ENCODE data around the gene BPIFB6.

BPIFB6 gene

GRCh38 chr20:33022289-33022688 is 9.2 kb upstream of the BPIFB6 start:
- Histone ChIP-seq H4K20me1 (ENCODE audit: insufficient read depth, low read length) (no peaks in the 10 kb centered on the region), H3K4me1 (ENCODE audit: low read length) (no peaks in the 10 kb centered on the region), H3K36me3 (replicated peaks; ENCODE audit: insufficient read depth, low read length) (no peaks in the 10 kb centered on the region), H3K27me3 (replicated peaks; ENCODE audit: insufficient read depth, low read length) (peaks cover 70% of the 10 kb centered on the region), H3F3A (ENCODE audit: insufficient read depth, low read length) (no peaks in the 10 kb centered on the region), H3K4me2 (ENCODE audit: low read depth, low read length) (no peak overlapping the region), H3K9ac (ENCODE audit: low read length) (no peak overlapping the region), H3K4me3 (ENCODE audit: low read length) (no peak overlapping the region), H3K9me3 (replicated peaks; ENCODE audit: insufficient read depth, low read length) (no peaks in the 10 kb centered on the region), H3K79me2 (ENCODE audit: low read length) (no peaks in the 10 kb centered on the region), H3K9me2 (replicated peaks; ENCODE audit: insufficient read depth, low read length) (no peaks in the 10 kb centered on the region), H2AFZ (ENCODE audit: low read length) (no peak overlapping the region), H3K27ac (ENCODE audit: low read length) (no peak overlapping the region)
- no peak for DNase-seq
- TF ChIP-seq EZH2phosphoT487 (IDR thresholded peaks at IDR 0.05; ENCODE audit: low read length) (no peak), EZH2 (optimal IDR thresholded peaks at IDR 0.05; ENCODE audit: low read depth, low read length) (no peak), CTCF (IDR thresholded peaks at IDR 0.05; ENCODE audit: low read length) (no peak)

- Histone ChIP-seq H2AFZ (ENCODE audit: low read length) (no peak overlapping the region), H4K20me1 (ENCODE audit: insufficient read depth, low read length) (no peaks in the 10 kb centered on the region), H3K4me2 (ENCODE audit: low read depth, low read length) (no peak overlapping the region), H3K4me1 (ENCODE audit: low read length) (no peaks in the 10 kb centered on the region), H3K36me3 (replicated peaks; ENCODE audit: insufficient read depth, low read length) (no peaks in the 10 kb centered on the region), H3K4me3 (ENCODE audit: low read length) (no peak overlapping the region), H3K79me2 (ENCODE audit: low read length) (no peaks in the 10 kb centered on the region), H3K27me3 (replicated peaks; ENCODE audit: insufficient read depth, low read length) (peaks cover 66% of the 10 kb centered on the region), H3F3A (ENCODE audit: insufficient read depth, low read length) (no peaks in the 10 kb centered on the region), H3K9ac (ENCODE audit: low read length) (no peak overlapping the region), H3K9me2 (replicated peaks; ENCODE audit: insufficient read depth, low read length) (no peaks in the 10 kb centered on the region), H3K9me3 (replicated peaks; ENCODE audit: insufficient read depth, low read length) (no peaks in the 10 kb centered on the region), H3K27ac (ENCODE audit: low read length) (no peak overlapping the region)
- TF ChIP-seq EZH2 (optimal IDR thresholded peaks at IDR 0.05; ENCODE audit: low read depth, low read length) (no peak), CTCF (IDR thresholded peaks at IDR 0.05; ENCODE audit: low read length) (no peak), EZH2phosphoT487 (IDR thresholded peaks at IDR 0.05; ENCODE audit: low read length) (no peak)
- DNase-seq: no peak
Observed at GRCh38 chr20:33022694-33023438, 8.6 kb upstream of the BPIFB6 start.

- Histone ChIP-seq H3K27me3 (replicated peaks; ENCODE audit: insufficient read depth, low read length) (peaks cover 58% of the 10 kb centered on the region), H3F3A (ENCODE audit: insufficient read depth, low read length) (no peaks in the 10 kb centered on the region), H3K4me2 (ENCODE audit: low read depth, low read length) (no peak overlapping the region), H3K9ac (ENCODE audit: low read length) (no peak overlapping the region), H3K27ac (ENCODE audit: low read length) (no peak overlapping the region), H3K4me3 (ENCODE audit: low read length) (no peak overlapping the region), H3K9me3 (replicated peaks; ENCODE audit: insufficient read depth, low read length) (no peaks in the 10 kb centered on the region), H3K9me2 (replicated peaks; ENCODE audit: insufficient read depth, low read length) (no peaks in the 10 kb centered on the region), H4K20me1 (ENCODE audit: insufficient read depth, low read length) (no peaks in the 10 kb centered on the region), H3K36me3 (replicated peaks; ENCODE audit: insufficient read depth, low read length) (no peaks in the 10 kb centered on the region), H2AFZ (ENCODE audit: low read length) (no peak overlapping the region), H3K79me2 (ENCODE audit: low read length) (no peaks in the 10 kb centered on the region), H3K4me1 (ENCODE audit: low read length) (no peaks in the 10 kb centered on the region)
- DNase-seq: no peak
- TF ChIP-seq EZH2phosphoT487 (IDR thresholded peaks at IDR 0.05; ENCODE audit: low read length): no peak
- TF ChIP-seq EZH2 (optimal IDR thresholded peaks at IDR 0.05; ENCODE audit: low read depth, low read length): no peak
- no peak for TF ChIP-seq CTCF (IDR thresholded peaks at IDR 0.05; ENCODE audit: low read length)
Observed at GRCh38 chr20:33023439-33024242, 7.8 kb upstream of the BPIFB6 start.

Data from MM.1S (cell line).